NCI-H774 (cell line): ENCODE results near the gene ADGRG6.
A peak's percentile ranks its signal among the peaks of the same experiment; 100 is the strongest.
"Not testable (repeated sequence)": the region's sequence is repeated elsewhere in the genome, so short reads cannot be mapped to it uniquely, and the experiment has no call there.

Experiments used
- DNase-seq: peaks from one replicate; lab custom pipeline; 2025; lab: John Stamatoyannopoulos, UW

The ADGRG6 gene

DNA sequence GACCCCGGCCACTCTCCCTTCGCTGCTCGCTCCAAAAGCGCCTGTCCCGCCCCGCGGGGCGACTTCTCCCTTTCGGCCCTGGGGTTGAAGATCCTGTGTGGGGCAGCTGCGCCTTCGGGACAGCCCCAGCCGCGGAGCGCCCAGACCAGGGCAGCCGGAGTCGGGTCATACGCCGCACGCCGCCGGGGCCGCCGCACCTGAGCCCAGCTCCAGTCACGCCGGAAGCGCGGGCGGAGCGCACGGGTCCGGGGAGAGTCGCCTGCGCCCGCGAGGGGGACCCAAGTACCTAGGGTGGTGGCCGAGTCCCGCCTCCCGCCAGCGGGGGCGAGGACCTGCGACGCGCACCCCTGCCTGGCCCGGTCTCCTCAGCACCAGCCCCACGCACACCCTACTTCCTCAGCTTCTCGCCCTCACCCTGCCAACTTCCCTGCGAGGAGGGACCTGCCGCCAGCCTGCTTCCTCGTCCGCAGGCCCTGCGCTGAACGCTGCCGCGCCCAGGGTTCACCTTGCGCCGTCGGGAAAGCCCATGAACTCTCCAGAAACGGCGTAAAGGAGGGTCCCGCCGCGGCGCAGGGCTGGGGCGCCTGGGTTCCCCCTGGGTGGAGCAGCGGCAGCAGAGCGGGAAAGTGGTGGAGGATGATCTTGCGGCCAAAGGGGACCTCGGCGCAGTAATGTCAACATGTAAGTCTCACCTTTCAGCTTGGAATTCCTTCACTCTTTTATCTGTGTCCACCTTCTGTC is at the start of gene ADGRG6:
TSS of gene ADGRG6 (plus strand) at position 357 of the 741 bp plus-strand sequence. CDS start at position 680, 323 bp downstream.
- peak; percentile 65 for DNase-seq

DNA sequence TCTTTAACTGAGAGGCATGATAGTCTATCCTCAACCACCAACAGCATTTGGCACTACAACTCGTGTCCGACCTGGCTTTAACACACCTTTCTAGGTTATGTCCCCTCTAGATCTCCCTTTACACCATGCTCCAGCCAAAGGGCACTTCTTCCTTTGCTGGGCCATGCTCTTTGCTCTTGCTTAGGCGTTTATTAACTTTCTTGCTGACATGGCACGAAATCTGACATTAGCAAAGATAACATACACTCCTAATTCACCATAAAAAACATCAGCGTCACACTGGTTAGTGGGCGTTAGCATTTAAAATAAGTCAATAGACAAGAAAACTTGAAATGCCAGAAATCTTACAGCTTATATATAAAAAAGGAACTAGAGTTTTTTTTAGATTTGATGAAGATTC is 47.3 kb upstream of the ADGRG6 start:
- DNase-seq = no peak

DNA sequence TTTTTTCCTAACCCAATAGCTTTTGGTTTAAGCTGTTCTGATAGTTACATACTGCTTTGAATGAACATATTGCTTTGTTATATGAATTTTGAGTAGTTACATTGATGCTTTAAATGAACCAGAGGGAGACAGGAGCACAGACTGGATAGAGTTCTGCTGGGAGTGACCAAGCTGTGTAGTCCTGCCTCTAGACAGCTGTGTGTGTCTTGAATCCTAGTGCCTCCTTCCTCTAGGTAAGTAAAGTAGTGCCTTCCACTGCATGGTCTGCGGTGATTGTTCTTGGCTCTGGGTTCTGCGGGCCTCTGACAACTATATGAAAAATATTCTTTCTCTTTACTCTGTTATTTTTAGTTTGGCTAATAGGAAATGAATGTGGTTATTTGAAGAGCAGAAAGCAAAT is 46.0 kb upstream of the ADGRG6 start:
- DNase-seq = no peak

DNA sequence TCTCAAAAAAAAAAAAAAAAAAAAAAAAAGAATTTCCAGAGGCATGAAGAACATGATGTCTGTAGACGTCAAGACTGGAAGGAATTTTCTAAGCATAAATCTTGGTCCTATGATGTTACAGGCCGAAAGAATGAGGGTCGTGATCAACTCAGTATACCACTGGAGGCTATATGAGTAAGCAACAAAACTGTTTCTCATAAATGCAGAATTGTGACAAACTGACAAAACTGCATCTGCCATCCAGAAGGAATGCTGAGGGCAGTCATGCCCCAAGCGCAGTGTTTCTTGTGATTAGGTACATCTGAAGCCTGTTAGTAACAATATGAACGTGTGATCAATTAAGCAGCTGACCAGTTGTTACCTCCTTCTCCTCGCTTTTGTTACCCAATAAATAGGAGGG is 43.5 kb upstream of the ADGRG6 start:
- DNase-seq = no peak

DNA sequence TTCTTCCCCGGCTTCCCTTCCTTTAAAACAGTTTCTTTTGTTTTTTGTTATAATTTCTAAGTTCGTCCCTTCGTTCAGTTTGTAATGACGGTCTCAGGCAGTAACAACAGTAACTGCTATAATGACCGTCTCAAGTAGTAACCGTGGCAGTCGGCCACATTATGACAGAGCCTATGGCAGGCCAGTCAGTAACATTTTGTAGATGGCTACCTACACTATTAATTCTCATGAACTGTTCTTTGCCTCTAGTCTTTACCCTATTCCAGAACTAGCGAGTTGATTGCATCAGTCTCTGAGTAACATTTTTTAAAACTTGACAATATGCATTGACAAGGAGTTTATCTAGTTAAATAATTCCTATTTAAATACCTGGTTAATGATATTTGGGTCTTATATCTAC is 43.0 kb upstream of the ADGRG6 start:
- no peak for DNase-seq

DNA sequence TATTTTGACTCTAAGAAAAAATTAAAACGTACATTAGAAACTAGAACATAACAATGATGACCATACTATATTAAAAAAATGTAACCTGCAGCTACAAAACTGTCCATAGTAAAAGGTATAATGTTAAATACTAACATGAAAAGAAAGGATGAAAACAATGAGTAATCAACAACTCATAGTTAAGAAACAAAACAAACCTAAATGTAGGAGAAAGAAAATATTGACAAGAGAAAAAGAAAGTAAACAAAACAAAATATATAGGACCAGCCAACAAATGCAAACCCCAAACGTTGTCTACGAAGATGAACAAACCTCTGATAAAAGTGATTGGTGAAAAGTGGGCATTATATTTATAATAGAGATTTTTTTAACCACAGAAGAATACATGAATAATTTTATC is 41.1 kb upstream of the ADGRG6 start:
- DNase-seq = no peak

DNA sequence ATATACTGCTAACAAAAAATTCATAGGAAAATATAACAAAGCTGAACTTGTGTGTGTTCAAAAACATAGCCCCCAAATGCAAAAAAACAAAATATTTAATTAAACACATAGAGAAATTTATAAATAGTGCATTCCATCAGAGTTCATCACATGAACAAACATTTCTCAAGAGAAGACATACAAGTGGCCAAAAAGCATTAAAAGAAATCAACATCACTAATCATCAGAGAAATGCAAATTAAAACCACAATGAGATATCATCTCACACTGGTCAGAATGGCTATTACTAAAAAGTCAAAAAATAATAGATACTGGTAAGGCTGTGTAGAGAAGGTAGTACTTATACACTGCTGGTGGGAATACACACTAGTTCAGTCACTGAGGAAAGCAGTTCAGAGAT is 39.6 kb upstream of the ADGRG6 start:
- no peak for DNase-seq

DNA sequence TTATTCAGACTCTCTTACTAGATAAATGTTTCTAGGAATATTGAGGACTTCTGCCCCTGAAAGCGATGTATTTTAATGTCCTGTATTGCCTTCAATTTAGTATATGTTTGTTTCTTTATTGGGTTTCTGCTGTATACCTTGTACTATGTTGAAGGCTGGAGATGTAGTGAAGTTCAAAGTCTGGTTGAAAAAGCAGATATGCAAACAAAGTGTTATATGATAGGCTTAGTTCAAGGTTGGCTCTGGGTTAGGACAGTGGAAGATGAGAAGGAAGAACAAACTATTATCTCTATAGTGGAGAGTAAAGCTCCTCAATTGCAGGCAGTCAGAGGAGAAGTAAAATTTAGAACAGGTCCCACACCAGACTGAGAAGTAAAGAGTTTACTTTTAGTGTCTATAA is 36.3 kb upstream of the ADGRG6 start:
- DNase-seq = no peak

DNA sequence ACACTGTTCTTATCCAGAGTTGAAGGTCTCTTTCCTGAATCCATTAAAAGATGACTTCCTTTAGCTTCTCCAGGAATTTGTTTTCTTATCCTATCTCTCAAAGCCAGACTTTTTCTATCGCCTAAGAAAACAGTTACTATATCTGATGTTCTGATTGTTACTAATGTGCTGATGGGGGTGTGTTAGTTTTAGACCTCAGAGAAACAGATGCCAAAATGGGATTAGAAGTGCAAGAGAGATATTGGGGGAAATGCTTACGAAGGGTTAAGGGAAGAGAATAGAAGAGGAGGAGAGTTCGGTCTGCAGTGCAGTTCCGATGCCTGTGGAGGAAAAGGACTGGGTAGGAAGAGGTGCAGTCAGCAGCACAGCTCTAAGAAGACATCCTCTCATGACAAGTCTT is 35.7 kb upstream of the ADGRG6 start:
- DNase-seq = no peak

DNA sequence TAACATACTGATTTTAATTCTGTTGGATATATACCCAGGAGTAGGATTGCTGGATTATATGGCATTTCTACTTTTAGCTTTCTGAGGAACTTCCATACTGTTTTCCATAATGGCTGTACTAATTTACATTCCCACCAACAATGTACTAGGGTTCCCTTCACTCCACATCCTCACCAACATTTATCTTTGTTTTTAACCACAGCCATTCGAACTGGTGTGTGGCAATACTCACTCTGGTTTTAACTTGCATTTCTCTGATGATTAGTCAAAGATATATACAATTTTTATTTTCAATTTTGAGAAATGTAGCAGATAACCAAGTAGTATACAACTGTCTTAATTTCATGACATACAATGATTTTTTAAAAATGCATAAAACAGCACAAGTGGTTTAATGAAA is 30.3 kb upstream of the ADGRG6 start:
- DNase-seq = no peak

DNA sequence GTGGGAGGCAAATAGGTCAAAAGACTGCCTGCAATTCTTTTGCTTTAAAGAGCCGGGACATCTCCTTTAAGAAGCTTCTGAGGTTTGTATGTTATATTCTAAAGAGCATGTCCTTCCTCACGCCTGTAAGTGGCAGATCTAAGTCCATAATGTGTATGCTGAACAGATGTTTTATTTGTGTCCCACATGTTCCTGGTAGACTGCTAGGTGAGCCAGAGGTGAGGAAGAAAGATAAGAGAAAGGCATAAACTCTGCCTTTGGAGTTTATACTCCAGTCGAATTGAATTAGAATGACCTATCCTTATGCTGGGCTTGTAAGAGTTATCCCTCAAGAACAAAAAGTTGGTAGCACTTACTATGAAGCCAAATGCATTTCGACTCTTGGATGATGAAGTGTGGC is 27.2 kb upstream of the ADGRG6 start:
- no peak for DNase-seq

DNA sequence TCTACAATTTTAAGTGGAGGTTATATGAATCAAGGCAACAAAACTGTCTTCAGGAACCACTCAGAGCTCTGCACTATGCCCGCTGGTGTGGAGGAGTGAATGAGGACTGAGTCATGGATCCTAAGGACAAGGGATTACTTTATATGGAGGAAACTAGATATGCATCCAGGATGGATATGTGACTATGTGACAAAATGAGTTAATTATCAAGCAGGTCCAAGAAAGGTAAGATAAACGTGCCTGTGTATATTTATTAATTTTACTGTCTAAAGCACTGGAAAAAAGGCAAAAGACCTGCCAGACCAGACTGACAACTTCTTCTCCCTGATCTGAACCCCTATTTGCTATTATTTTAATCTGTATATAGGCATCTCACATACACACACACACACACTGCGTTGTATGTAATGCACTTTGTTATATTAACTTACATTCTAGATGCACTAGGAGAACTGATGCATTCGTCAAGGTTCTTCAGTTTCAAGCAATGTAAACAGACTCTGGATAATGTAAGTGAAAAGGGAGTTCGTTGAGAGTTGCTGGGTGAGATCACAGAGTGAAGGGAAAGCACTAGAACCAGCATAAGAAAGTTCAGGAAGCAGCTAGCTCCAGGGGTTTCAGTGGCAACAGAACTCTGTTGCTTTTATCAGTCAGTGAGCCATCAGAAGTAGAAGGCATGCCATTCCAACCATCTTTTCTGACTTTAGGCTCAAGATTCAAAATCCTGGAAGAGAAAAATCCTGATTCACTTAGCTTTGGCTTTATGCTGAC is 26.4 kb upstream of the ADGRG6 start:
- no peak for DNase-seq

DNA sequence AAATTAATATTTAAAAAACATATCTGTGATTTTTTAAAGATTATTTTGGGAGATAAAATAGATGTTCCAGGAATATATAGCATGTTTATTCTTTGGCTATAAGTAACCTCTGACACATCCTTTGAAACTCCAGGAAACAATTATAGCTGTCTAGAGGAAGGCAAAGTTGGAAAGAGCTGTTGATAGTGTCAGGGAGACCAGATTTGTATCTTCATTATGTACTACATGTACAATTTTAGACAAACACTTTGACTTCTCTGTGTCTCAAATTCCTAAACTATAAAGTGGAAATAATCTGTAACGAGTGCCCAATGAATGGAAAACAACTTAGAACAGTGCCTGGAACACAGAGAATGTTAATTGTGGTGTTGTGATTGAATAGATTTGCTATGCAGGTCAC is 25.6 kb upstream of the ADGRG6 start:
- no peak for DNase-seq

DNA sequence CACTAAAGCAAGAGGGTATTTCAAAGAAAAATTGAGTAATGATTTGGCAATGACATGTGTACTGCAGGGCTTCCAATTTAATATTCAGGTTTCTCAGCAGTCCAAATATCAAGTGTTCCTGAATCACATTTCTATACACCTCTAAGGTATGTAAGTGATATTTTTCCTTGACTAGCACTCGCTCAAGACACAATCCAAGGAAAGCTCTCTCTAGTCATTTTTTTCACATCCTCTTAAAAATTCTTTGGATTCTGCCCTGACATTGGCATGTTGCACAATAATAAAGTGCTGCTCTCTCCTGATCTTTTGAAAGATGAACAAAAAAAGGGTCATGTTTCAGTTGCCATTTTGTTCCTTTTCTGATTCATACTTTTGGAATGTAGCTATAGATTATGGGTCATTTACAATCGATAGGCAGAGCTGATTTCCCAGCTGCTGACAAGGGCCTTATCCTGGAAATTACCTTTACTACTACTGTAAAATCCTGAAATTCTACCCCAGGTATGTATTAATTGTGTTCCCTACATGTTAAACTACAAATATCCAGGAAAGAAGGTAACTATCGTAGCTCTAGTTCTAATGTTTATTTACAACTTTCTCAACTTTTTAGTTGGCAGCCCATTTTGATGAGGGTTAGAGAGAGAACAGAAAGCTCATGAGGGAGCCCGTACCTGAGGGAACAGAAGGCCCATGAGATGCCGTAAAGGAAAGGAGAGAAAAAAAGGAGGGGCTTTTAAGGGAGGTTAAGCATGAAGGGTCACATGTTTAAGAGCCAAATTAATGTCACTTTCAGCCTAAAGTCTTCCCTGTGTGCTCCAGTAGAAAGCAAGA is 22.2 kb upstream of the ADGRG6 start:
- DNase-seq = no peak

DNA sequence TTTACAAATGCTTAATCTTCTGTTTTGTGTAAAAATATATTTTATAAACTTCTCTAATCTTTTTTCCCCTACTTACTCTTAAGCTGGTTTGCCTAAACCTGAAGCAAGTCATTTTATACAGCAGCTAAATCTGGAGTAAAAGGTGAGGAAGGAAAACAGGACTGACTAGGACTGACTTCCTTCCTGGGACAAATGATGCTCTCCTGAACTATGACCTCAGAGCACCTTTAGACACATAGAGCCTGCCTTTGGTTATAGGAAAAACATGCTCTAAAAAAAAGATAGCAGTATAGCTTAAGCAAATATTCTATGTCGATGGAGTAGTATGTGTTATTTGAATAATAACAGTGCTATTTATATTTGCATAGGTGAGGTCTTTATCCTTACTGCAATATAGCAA is 21.5 kb upstream of the ADGRG6 start:
- no peak for DNase-seq

DNA sequence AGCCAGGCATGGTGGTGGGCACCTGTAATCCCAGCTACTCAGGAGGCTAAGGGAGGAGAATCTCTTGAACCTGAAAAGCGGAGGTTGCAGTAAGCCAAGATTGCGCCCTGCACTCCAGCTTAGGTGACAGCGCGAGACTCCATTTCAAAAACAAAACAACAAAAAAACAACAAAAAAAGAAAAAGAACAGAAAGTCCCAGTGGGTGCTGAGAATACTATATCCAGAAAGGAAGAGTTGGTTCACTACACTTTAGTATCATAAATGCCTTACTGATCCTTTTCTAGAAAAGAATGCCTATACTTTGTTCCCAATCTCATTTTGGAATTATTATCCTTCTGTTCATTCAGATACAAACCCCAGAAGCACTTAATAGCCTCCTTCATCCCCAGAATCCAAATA is 20.9 kb upstream of the ADGRG6 start:
- no peak for DNase-seq

DNA sequence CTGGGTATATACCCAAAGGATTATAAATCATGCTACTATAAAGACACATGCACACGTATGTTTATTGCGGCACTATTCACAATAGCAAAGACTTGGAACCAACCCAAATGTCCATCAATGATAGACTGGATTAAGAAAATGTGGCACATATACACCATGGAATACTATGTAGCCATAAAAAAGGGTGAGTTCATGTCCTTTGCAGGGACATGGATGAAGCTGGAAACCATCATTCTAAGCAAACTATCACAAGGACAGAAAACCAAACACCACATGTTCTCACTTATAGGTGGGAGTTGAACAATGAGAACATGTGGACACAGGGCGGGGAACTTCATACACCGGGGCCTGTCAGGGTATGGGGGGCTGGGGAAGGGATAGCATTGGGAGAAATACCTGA is 18.7 kb upstream of the ADGRG6 start:
- not testable (repeated sequence) for DNase-seq

DNA sequence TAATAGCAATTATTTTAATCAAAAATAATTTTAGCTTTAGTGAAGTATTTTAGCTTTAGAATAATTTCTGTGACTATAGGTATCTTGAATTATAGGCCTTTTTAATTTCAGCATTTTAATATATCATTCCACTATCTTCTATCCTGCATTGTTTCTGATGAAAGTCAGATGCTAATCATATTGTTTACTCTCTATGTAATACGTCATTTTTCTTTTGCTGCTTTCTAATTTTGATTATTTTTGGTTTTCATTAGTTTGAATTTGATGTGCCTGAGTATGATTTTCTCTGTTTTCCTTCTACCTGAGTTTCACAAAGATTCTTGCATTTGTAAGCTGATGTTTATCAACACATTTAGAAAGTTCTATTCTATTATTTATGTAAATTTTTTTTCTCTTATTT is 17.4 kb upstream of the ADGRG6 start:
- no peak for DNase-seq

DNA sequence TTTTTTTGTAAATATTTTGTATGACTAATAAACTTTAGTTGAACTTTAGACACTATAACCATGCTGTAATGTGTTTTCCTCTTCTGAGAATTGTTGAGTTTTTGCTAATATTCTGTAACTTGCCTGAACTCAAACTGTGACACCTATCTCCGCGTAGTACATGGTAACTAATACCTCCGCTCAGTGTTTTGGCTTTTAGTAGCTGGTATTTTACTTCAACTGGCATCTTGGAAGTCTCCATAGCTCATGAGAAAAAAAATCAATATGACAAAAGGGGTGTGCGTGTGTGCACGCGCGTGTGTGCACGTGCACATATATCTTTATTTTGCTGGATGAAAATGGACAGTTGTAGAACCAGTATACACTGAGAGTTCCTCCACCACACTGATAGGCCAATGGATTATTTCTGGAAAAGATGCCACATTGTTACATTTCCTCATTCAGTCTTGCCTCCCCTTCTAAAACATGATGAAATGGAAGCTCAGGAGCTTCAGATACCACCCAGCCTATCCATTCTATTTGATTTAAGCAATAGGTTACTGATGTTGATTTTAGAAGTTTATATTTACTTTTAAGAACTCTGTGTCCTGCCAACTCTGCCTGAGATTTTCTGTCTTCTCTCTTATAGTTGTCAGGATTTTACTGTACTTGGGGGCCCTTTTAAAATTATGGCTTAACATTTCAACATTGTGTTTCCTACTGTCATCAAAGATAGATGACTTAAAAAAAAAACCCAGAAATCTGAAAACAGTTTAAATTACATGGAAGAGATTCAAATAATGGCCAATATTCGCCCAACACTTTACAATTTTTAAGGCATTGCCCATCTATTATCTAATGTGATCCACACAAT is 16.3 kb upstream of the ADGRG6 start:
- DNase-seq = no peak

DNA sequence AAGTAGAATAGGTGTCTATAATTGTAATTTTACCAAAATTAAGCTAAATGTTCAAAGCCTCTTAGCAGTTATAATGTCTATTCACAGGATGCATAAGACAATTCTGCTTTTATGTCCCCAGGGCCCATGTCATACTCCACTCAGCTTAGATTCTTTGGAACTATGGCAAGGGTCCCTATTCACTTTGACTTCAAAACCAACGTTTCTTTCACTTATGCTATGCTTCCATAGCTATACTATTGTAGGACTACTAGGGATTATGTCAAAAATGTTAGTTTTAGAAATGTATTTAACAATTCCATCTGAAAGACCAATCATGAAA is 15.8 kb upstream of the ADGRG6 start:
- no peak for DNase-seq

DNA sequence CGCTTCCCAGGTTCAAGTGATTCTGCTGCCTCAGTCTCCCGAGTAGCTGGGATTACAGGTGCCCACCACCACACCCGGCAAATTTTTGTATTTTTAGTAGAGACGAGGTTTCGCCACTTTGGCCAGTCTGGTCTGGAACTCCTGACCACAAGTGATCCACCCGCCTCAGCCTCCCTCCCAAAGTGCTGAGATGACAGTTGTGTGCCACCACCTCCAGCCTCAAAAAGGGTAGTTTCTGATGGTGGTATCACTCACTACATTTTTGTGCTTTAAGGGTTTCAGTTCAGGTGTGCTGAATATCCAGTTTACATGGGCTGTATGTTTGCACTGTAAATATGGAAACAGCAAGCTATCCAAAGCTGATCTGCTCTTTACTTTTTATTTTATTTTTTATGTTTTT is 12.1 kb upstream of the ADGRG6 start:
- DNase-seq = no peak

DNA sequence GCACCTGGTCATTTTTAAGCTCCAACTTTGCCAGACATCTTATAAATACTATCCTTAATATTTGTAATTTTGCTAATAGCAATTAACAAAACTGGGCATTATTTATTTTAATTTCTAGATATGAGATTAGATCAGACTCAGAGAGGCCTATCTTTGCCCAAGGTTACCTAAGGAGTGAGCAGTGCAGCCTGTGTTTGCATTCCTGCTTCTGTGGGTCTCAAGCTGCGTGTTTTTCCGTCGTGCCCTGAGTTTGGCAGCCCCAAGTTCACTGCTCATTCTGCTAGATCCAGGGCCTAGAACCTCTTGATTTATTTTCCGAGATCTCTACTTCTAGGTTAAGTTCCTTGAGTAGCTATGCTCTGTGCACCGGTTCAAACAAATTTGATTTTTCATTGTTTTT is 11.0 kb upstream of the ADGRG6 start:
- DNase-seq = no peak
